K562 (cell line): Measurements from ENCODE around the gene TYSND1. TPM values are rescaled to one million over a fixed set of nuclear protein-coding genes. Genes with fewer than 3 reads are reported as not detected.

ENCODE experiments used
- ATAC-seq: fragments of 200-7000 bp; cut with Tn5 transposase; 3 replicates; pipeline ENCODE4 v1.9.1; 2020; ENCODE audit warnings: moderate library complexity
- BruUV-seq: library from RNA; stranded (reverse); fragments of 400-500 nt; replicated peaks from 2 replicates; lab custom pipeline; 2021; lab: Mats Ljungman, UMichigan
- CTCF ChIA-PET: fragments of 300-600 bp; formaldehyde crosslinking; extraction: SDS; loops from one replicate; lab custom pipeline; 2021; ENCODE audit warnings: low intra/inter-chr PET ratio; lab: Yijun Ruan, JAX
- POLR2A ChIA-PET: fragments of 300-600, 350-650 bp; sonication (Branson Sonifier 250); formaldehyde crosslinking; extraction: SDS; loops from one replicate; lab custom pipeline; 2021; ENCODE audit warnings: antibody characterized with exemption, inconsistent platforms; lab: Yijun Ruan, JAX
- DNase-seq, 4 experiments: peaks; one replicate each; pipeline versions ENCODE4 v3.0.0 to v3.0.0-alpha.2; 2011 to 2018; ENCODE audit warnings: low spot score in 3 of 4, mixed read lengths in 3 of 4; ENCODE audit errors: extremely low read depth in 1 of 4
- FAIRE-seq: peaks from 2 replicates; lab custom pipeline; 2011; peaks lifted over from hg19 to GRCh38; lab: Jason Lieb, UNC
- H2AFZ ChIP-seq: 2 replicates; pipeline ENCODE4 v1.6.0; 2011; ENCODE audit warnings: low read depth, low read length, control low read depth, inconsistent platforms
- H3K27ac ChIP-seq: fragments of 200-600 bp; 3 replicates; pipeline ENCODE4 v1.8.0; 2011; ENCODE audit warnings: low read depth, mild to moderate bottlenecking, control low read depth, inconsistent platforms, low read length, moderate library complexity, mixed read lengths; ENCODE audit errors: extremely low read depth
- H3K27me3 ChIP-seq, 2 experiments: fragments of 300-600 bp in 1 of 2; 2 replicates in 1 of 2; 3 replicates in 1 of 2; pipeline versions ENCODE4 v1.6.0 to v1.8.0; 2011; ENCODE audit warnings: inconsistent platforms in 2 of 2, low read length in 2 of 2, mild to moderate bottlenecking in 1 of 2, mixed read lengths in 1 of 2, moderate library complexity in 1 of 2; ENCODE audit not compliant: control insufficient read depth in 2 of 2, insufficient read depth in 2 of 2
- H3K36me3 ChIP-seq: fragments of 300-600 bp; 3 replicates; pipeline ENCODE4 v1.8.0; 2011; ENCODE audit warnings: mild to moderate bottlenecking, low read length, inconsistent platforms; ENCODE audit not compliant: control insufficient read depth, insufficient read depth
- H3K4me1 ChIP-seq, 2 experiments: fragments of 200-600 bp in 1 of 2; replicated peaks in 1 of 2; 2 replicates in 1 of 2; 3 replicates in 1 of 2; pipeline versions ENCODE4 v1.5.1 to v1.8.0; 2011; ENCODE audit warnings: inconsistent platforms in 2 of 2, low read length in 2 of 2, mild to moderate bottlenecking in 1 of 2, mixed read lengths in 1 of 2, moderate library complexity in 1 of 2; ENCODE audit not compliant: control insufficient read depth in 2 of 2, insufficient read depth in 2 of 2
- H3K4me2 ChIP-seq: 2 replicates; pipeline ENCODE4 v1.6.1; 2011; ENCODE audit warnings: low read length, control low read depth, inconsistent platforms, mixed read lengths; ENCODE audit not compliant: insufficient read depth
- H3K4me3 ChIP-seq: fragments of 200-600 bp; sonication (generic), shearing (Covaris generic); 2 replicates; pipeline ENCODE4 v1.5.1; 2016; ENCODE audit warnings: control low read depth, inconsistent platforms
- H3K79me2 ChIP-seq: fragments of 200-600 bp; 3 replicates; pipeline ENCODE4 v1.8.0; 2011; ENCODE audit warnings: low read length, inconsistent platforms; ENCODE audit not compliant: control insufficient read depth, insufficient read depth
- H3K9ac ChIP-seq, 2 experiments: 2 replicates each; pipeline versions ENCODE4 v1.6.0 to v1.6.1; 2011; ENCODE audit warnings: low read depth in 2 of 2, low read length in 2 of 2, control low read depth in 1 of 2, inconsistent platforms in 1 of 2, mild to moderate bottlenecking in 1 of 2, mixed read lengths in 1 of 2; ENCODE audit not compliant: insufficient read depth in 1 of 2
- H3K9me1 ChIP-seq: one replicate; pipeline ENCODE4 v1.6.0; 2011; ENCODE audit warnings: inconsistent platforms, mild to moderate bottlenecking, low read length, moderate library complexity; ENCODE audit not compliant: control insufficient read depth, insufficient read depth
- H3K9me3 ChIP-seq: replicated peaks from 2 replicates; pipeline ENCODE4 v1.5.1; 2011; ENCODE audit warnings: low read depth, low read length, inconsistent platforms; ENCODE audit not compliant: control insufficient read depth, insufficient read depth
- H4K20me1 ChIP-seq: replicated peaks from 2 replicates; pipeline ENCODE4 v1.6.1; 2011; ENCODE audit warnings: low read length, inconsistent platforms, mixed read lengths; ENCODE audit not compliant: control insufficient read depth, insufficient read depth
- CSDE1 ChIP-seq, 2 experiments: fragments of 450-650 bp; IDR thresholded peaks; 2 replicates each; pipeline ENCODE4 v1.6.1; 2016; ENCODE audit warnings: mild to moderate bottlenecking in 1 of 2
- ETS2 ChIP-seq: IDR thresholded peaks from 2 replicates; pipeline ENCODE4 v1.6.1; 2016; ENCODE audit warnings: borderline replicate concordance, missing genetic modification characterization, mild to moderate bottlenecking, moderate library complexity, missing compliant biosample characterization; ENCODE audit not compliant: poor library complexity, severe bottlenecking
- MIER1 ChIP-seq: fragments of 450-650 bp; IDR thresholded peaks from 2 replicates; pipeline ENCODE4 v1.6.1; 2016; ENCODE audit warnings: antibody characterized with exemption, mild to moderate bottlenecking, low read depth
- ZNF121 ChIP-seq: sonication (generic); formaldehyde crosslinking; conservative IDR thresholded peaks from 2 replicates; pipeline ENCODE4 v1.8.0; 2022; ENCODE audit warnings: missing genetic modification reagents
- WGBS: fragments of 100-300 bp; shearing (Covaris generic); methylation state at CpG from one replicate; pipeline ENCODE4 v1.1.6; 2016; ENCODE audit warnings: low coverage, mixed read lengths; ENCODE audit not compliant: insufficient coverage; ENCODE audit errors: missing lambda C conversion rate; 5-methylcytosine and 5-hydroxymethylcytosine counted together
- in situ Hi-C: fragments of 300-500 bp; cut with MboI; formaldehyde crosslinking; loops from 4 replicates; pipeline ENCODE4 v1.15.0; 2018; ENCODE audit warnings: inconsistent platforms, mixed read lengths
- intact Hi-C: fragments of 100-400 bp; cut with micrococcal nuclease; formaldehyde crosslinking; loops from 2 replicates; pipeline ENCODE4 v1.14.2; 2022
- polyA plus RNA-seq, 8 experiments: library from polyadenylated mRNA; depleted of rRNA in 4 of 8; stranded (reverse) in 5 of 8; unstranded in 3 of 8; fragments of >200 nt; fragmentation: Nextera tagmentation in 2 of 8; fragmentation: Illumina TruSeq in 1 of 8; extraction: Ambion mirVana in 2 of 8; extraction: Trizol in 1 of 8; gene quantifications; 2 replicates each; pipeline versions ENCODE4 v1.2.1 to v1.2.3, GENCODE V29; 2011 to 2014; ENCODE audit warnings: inconsistent platforms in 1 of 8, missing spikeins in 1 of 8
- total RNA-seq, 7 experiments: library from RNA; depleted of rRNA in 6 of 7; stranded (reverse); fragments of >200 nt in 6 of 7; fragmentation: Illumina TruSeq in 2 of 7; extraction: Trizol in 2 of 7; gene quantifications; 2 replicates each; pipeline versions ENCODE4 v1.2.1 to v1.2.3, GENCODE V29; 2011 to 2021; ENCODE audit warnings: low replicate concordance in 1 of 7
- TF ChIP-seq, protein P1 (sequence below): fragments of 250-450 bp; sonication (Bioruptor Pico); IDR thresholded peaks from 2 replicates; pipeline ENCODE4 v1.4.0; 2020; ENCODE audit warnings: mild to moderate bottlenecking, moderate library complexity
- TF ChIP-seq, protein P2 (sequence below): fragments of 450-650 bp; IDR thresholded peaks from 2 replicates; pipeline ENCODE4 v1.6.1; 2016; ENCODE audit warnings: low read depth, mild to moderate bottlenecking, moderate library complexity
- TF ChIP-seq, protein P3 (sequence below): fragments of 450-650 bp; IDR thresholded peaks from 2 replicates; pipeline ENCODE4 v1.6.1; 2016
- TF ChIP-seq, protein P4 (sequence below): conservative IDR thresholded peaks from 2 replicates; pipeline ENCODE4 v1.6.1; 2011; ENCODE audit warnings: low read depth, mild to moderate bottlenecking, low read length; ENCODE audit not compliant: control insufficient read depth

Gene TYSND1
- total and polyA plus RNA-seq, 9 of the 15 experiments (the other 6 are each of a cell fraction or from before 2014, with no cell fraction given): 0.60 to 2.0 (median 1.3) TPM

GRCh38 chr10:70124415-70124814 is 22.1 kb downstream of the TYSND1 start:
- BruUV-seq: no TSS peak
- POLR2A ChIA-PET: interaction anchor here (0.6 to 1.1 kb wide), 2 partner anchors 16 to 46 kb away, joined by 3 to 4 read pairs; partner anchors contain the start of gene SAR1A
- H3K4me1 ChIP-seq: peaks cover 4 to 12% of the 10 kb centered on the region in 2 experiments; a peak in 4 of 5 replicates
- H3K9me1 ChIP-seq: no peaks in the 10 kb centered on the region
- in situ Hi-C loops: no loop called here
- H3K9me3 ChIP-seq: no peaks in the 10 kb centered on the region
- H2AFZ ChIP-seq: no peak overlapping the region
- no peak for TF ChIP-seq MIER1
- TF ChIP-seq, protein P1, sequence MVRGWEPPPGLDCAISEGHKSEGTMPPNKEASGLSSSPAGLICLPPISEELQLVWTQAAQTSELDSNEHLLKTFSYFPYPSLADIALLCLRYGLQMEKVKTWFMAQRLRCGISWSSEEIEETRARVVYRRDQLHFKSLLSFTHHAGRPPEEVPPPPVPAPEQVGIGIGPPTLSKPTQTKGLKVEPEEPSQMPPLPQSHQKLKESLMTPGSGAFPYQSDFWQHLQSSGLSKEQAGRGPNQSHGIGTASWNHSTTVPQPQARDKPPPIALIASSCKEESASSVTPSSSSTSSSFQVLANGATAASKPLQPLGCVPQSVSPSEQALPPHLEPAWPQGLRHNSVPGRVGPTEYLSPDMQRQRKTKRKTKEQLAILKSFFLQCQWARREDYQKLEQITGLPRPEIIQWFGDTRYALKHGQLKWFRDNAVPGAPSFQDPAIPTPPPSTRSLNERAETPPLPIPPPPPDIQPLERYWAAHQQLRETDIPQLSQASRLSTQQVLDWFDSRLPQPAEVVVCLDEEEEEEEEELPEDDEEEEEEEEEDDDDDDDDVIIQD (CRISPR knock-in tag): no peak
- no peak for TF ChIP-seq ZNF121 (CRISPR knock-in tag)
- ATAC-seq (no peak), DNase-seq (no peak), FAIRE-seq (no peak)
- H3K9ac ChIP-seq: no peak overlapping the region
- H3K36me3 ChIP-seq: peaks cover 10% of the 10 kb centered on the region; the same call in 2 of the 3 replicates
- CTCF ChIA-PET: no interaction called here
- no peaks in the 10 kb centered on the region; a peak in 1 of 5 replicates for H3K27me3 ChIP-seq
- H3K4me2 ChIP-seq: no peak overlapping the region
- no peaks in the 10 kb centered on the region; the same call in 1 of the 2 replicates for H4K20me1 ChIP-seq
- no peak overlapping the region for H3K4me3 ChIP-seq
- intact Hi-C loops: no loop called here
- H3K27ac ChIP-seq: no peak overlapping the region
- 75% methylated on average over 1 of the region's 1 CpG for WGBS
- no peaks in the 10 kb centered on the region for H3K79me2 ChIP-seq

- CTCF ChIA-PET: no interaction called here
- Histone ChIP-seq H3K9ac (no peak overlapping the region), H3K27me3 (no peaks in the 10 kb centered on the region; a peak in 1 of 5 replicates), H3K4me3 (no peak overlapping the region), H2AFZ (no peak overlapping the region), H3K9me1 (no peaks in the 10 kb centered on the region), H3K36me3 (peaks cover 13% of the 10 kb centered on the region; the same call in 2 of the 3 replicates), H3K4me2 (no peak overlapping the region), H3K79me2 (no peaks in the 10 kb centered on the region), H4K20me1 (no peaks in the 10 kb centered on the region; the same call in 1 of the 2 replicates), H3K9me3 (no peaks in the 10 kb centered on the region), H3K4me1 (peaks cover 4 to 12% of the 10 kb centered on the region in 2 experiments; a peak in 4 of 5 replicates), H3K27ac (no peak overlapping the region)
- in situ Hi-C loops: no loop called here
- no peak for FAIRE-seq
- no peak for TF ChIP-seq CSDE1 (IDR thresholded peaks at IDR 0.05)
- TF ChIP-seq, protein P2, sequence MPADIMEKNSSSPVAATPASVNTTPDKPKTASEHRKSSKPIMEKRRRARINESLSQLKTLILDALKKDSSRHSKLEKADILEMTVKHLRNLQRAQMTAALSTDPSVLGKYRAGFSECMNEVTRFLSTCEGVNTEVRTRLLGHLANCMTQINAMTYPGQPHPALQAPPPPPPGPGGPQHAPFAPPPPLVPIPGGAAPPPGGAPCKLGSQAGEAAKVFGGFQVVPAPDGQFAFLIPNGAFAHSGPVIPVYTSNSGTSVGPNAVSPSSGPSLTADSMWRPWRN: no peak
- TF ChIP-seq, protein P3, sequence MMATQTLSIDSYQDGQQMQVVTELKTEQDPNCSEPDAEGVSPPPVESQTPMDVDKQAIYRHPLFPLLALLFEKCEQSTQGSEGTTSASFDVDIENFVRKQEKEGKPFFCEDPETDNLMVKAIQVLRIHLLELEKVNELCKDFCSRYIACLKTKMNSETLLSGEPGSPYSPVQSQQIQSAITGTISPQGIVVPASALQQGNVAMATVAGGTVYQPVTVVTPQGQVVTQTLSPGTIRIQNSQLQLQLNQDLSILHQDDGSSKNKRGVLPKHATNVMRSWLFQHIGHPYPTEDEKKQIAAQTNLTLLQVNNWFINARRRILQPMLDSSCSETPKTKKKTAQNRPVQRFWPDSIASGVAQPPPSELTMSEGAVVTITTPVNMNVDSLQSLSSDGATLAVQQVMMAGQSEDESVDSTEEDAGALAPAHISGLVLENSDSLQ: no peak
- no peak for TF ChIP-seq ETS2 (tag)
- TF ChIP-seq, protein P4, sequence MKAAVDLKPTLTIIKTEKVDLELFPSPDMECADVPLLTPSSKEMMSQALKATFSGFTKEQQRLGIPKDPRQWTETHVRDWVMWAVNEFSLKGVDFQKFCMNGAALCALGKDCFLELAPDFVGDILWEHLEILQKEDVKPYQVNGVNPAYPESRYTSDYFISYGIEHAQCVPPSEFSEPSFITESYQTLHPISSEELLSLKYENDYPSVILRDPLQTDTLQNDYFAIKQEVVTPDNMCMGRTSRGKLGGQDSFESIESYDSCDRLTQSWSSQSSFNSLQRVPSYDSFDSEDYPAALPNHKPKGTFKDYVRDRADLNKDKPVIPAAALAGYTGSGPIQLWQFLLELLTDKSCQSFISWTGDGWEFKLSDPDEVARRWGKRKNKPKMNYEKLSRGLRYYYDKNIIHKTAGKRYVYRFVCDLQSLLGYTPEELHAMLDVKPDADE: no peak
- intact Hi-C loops: no loop called here
- POLR2A ChIA-PET: interaction anchor here (1.5 kb wide), 1 partner anchor 47 kb away, joined by 6 read pairs; the partner anchor contains the start of gene SAR1A
- no TSS peak for BruUV-seq
- no peak for DNase-seq
- ATAC-seq: no peak
- 63% methylated on average over 10 of the region's 10 CpGs for WGBS
Measured at GRCh38 chr10:70123817-70124216, 22.7 kb downstream of the TYSND1 start.
